Lung (tissue), 12 donors: ENCODE measurements around the gene CBARP. TPM values are rescaled to one million over a fixed set of nuclear protein-coding genes. Genes with fewer than 3 reads are reported as not detected.

Source experiments
- ATAC-seq: fragments of 200-7000 bp; cut with Tn5 transposase; one replicate; pipeline ENCODE4 v1.9.1; 2020; ENCODE audit warnings: moderate number of reproducible peaks; ENCODE audit not compliant: insufficient read depth, low FRiP score
- DNase-seq, 3 donors: peaks; one replicate each; pipeline ENCODE4 v3.0.0-alpha.2; 2013 to 2017
- H3K27ac ChIP-seq, 2 donors: one replicate each; pipeline ENCODE4 v1.5.1; 2013; ENCODE audit warnings: mild to moderate bottlenecking in 2 of 2, moderate library complexity in 2 of 2, control low read depth in 1 of 2, inconsistent platforms in 1 of 2, low read depth in 1 of 2, low read length in 1 of 2
- H3K27me3 ChIP-seq, 3 donors: one replicate each; pipeline ENCODE4 v1.5.1; 2013; ENCODE audit warnings: low read length in 2 of 3; ENCODE audit not compliant: control insufficient read depth in 3 of 3, insufficient read depth in 3 of 3
- H3K36me3 ChIP-seq, 4 donors: one replicate each; pipeline ENCODE4 v1.5.1; 2013; ENCODE audit warnings: low read length in 4 of 4, mild to moderate bottlenecking in 1 of 4, moderate library complexity in 1 of 4; ENCODE audit not compliant: control insufficient read depth in 4 of 4, insufficient read depth in 4 of 4
- H3K4me1 ChIP-seq, 5 donors: one replicate each; pipeline ENCODE4 v1.5.1; 2013; ENCODE audit warnings: low read length in 5 of 5, mild to moderate bottlenecking in 2 of 5, moderate library complexity in 1 of 5; ENCODE audit not compliant: control insufficient read depth in 5 of 5, insufficient read depth in 5 of 5
- H3K4me3 ChIP-seq: one replicate; pipeline ENCODE4 v1.5.1; 2013; ENCODE audit warnings: mild to moderate bottlenecking, control low read depth, moderate library complexity
- H3K9ac ChIP-seq, 2 donors: one replicate each; pipeline ENCODE4 v1.5.1; 2013; ENCODE audit warnings: low read length in 2 of 2, control low read depth in 1 of 2; ENCODE audit not compliant: insufficient read depth in 1 of 2
- H3K9me3 ChIP-seq, 4 donors: one replicate each; pipeline ENCODE4 v1.5.1; 2013; ENCODE audit warnings: low read length in 3 of 4, mild to moderate bottlenecking in 1 of 4, moderate library complexity in 1 of 4; ENCODE audit not compliant: control insufficient read depth in 4 of 4, insufficient read depth in 3 of 4
- WGBS, 2 donors: extraction: QIAGEN DNeasy Blood & Tissue Kit; methylation state at CpG; one replicate each; pipeline ENCODE4 v1.1.7; 2013; 5-methylcytosine and 5-hydroxymethylcytosine counted together
- polyA plus RNA-seq, 2 donors: library from polyadenylated mRNA; stranded (reverse); fragments of 200-250 nt; gene quantifications; one replicate each; pipeline ENCODE4 v1.2.1, GENCODE V29; 2013
- total RNA-seq, 2 donors: library from RNA; depleted of rRNA in 1 of 2; stranded (reverse); fragments of >200 nt in 1 of 2; gene quantifications; one replicate each; pipeline ENCODE4 v1.2.1, GENCODE V29; 2014 to 2021
- TF ChIP-seq, protein P1 (sequence below): IDR thresholded peaks from 2 replicates; pipeline ENCODE4 v1.5.1; 2012; ENCODE audit warnings: mild to moderate bottlenecking; ENCODE audit errors: control extremely low read depth, extremely low read depth
- donor health status: control.
- donor health status: control.
- donor health status: Bipolar disorder and iron deficiency.
- donor health status: healthy.
- donor health status: DM: yes; HTN: yes; CAD: no.

CBARP gene
- total and polyA plus RNA-seq, 4 donors = 0.23 to 0.83 (median 0.59) TPM

- ATAC-seq (no peak), DNase-seq (no peak)
- peaks cover 0 to 1% (median 0%) of the 10 kb centered on the region in 4 donors for H3K9me3 ChIP-seq
- WGBS, 2 donors = 1% methylated on average over 29 to 112 of the region's 113 CpGs
- no peaks in the 10 kb centered on the region for H3K36me3 ChIP-seq
- peaks cover 0 to 12% (median 0%) of the 10 kb centered on the region in 5 donors for H3K4me1 ChIP-seq
- H3K27me3 ChIP-seq = peaks cover 0 to 23% (median 4%) of the 10 kb centered on the region in 3 donors
- H3K27ac ChIP-seq = no peak within 1 kb of the TSS
- TF ChIP-seq, protein P1, sequence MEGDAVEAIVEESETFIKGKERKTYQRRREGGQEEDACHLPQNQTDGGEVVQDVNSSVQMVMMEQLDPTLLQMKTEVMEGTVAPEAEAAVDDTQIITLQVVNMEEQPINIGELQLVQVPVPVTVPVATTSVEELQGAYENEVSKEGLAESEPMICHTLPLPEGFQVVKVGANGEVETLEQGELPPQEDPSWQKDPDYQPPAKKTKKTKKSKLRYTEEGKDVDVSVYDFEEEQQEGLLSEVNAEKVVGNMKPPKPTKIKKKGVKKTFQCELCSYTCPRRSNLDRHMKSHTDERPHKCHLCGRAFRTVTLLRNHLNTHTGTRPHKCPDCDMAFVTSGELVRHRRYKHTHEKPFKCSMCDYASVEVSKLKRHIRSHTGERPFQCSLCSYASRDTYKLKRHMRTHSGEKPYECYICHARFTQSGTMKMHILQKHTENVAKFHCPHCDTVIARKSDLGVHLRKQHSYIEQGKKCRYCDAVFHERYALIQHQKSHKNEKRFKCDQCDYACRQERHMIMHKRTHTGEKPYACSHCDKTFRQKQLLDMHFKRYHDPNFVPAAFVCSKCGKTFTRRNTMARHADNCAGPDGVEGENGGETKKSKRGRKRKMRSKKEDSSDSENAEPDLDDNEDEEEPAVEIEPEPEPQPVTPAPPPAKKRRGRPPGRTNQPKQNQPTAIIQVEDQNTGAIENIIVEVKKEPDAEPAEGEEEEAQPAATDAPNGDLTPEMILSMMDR = no peak
- H3K4me3 ChIP-seq = no peak within 1 kb of the TSS
- no peak within 1 kb of the TSS for H3K9ac ChIP-seq
These were observed 48.0 kb upstream of the CBARP start, which contains the start of gene EFNA2 for GRCh38 chr19:1285737-1286360. EFNA2 (plus strand) TSS chr19:1285873; CDS start chr19:1286169, 296 bp downstream.

DNA sequence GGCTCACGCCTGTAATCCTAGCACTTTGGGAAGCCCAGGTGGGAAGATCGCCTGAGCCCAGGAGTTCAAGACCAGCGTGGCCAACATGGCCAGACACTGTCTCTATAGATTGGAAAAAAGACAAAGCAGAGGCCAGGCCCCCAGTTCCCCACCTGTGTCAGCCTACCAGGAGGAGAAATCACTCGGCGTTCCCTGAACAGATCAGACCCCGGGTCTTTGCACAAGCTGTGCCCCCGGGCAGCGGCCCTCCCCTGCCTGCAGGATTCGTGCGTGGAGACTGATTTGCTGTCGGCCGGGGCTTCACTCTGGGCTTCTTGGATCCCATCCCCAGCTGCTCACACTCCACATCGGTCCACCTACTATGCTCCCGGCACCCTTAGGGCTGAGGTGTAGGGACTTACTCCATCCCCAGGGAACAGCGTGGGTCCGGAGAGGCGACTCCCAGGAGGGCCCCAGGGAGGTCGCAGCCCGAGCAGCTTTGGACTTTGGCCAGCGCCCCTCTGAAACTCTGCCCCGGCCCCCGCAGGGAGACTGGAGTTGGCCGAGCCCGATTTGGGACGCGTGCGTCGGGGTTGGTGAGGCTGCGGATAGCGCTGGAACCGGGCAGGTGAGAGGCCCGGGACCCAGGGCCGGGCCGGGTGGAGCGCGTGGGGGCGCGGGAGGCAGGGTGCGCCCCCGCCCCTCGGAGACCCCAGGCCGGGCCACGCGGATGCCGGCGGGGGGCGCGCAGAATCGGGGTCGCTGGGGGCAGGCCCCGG, 47.4 kb upstream of the CBARP start:
- Histone ChIP-seq H3K27ac (no peak overlapping the region), H3K27me3 (peaks cover 0 to 23% (median 4%) of the 10 kb centered on the region in 3 donors), H3K4me3 (no peak overlapping the region), H3K9ac (no peak overlapping the region), H3K36me3 (no peaks in the 10 kb centered on the region), H3K4me1 (peaks cover 0 to 12% (median 0%) of the 10 kb centered on the region in 5 donors), H3K9me3 (peaks cover 0 to 1% (median 0%) of the 10 kb centered on the region in 4 donors)
- DNase-seq = peak in 1 of 3 donors; percentile 29
- WGBS, 2 donors = 19 to 27% methylated on average over 40 to 51 of the region's 51 CpGs
- no peak for ATAC-seq
- TF ChIP-seq, protein P1 = no peak

GRCh38 chr19:1284293-1284978, 46.6 kb upstream of the CBARP start:
- 66 to 77% methylated on average over 20 of the region's 20 CpGs for WGBS, 2 donors
- ATAC-seq = no peak
- TF ChIP-seq, protein P1 = no peak
- no peak overlapping the region for H3K27ac ChIP-seq
- no peak overlapping the region for H3K9ac ChIP-seq
- H3K36me3 ChIP-seq = peaks cover 0 to under 1% (median 0%) of the 10 kb centered on the region in 4 donors
- H3K27me3 ChIP-seq = peaks cover 0 to 23% (median 4%) of the 10 kb centered on the region in 3 donors
- DNase-seq = no peak
- H3K4me1 ChIP-seq = peaks cover 0 to 15% (median 0%) of the 10 kb centered on the region in 5 donors
- H3K4me3 ChIP-seq = no peak overlapping the region
- H3K9me3 ChIP-seq = peaks cover 0 to 1% (median 0%) of the 10 kb centered on the region in 4 donors
